Thyroid gland (tissue), 4 donors: Measurements from ENCODE around the gene FAM114A1. TPM values are rescaled to one million over a fixed set of nuclear protein-coding genes. Genes with fewer than 3 reads are reported as not detected.

Experiments used
- DNase-seq, 2 donors: peaks; one replicate each; pipeline ENCODE4 v3.0.0-alpha.2; 2019
- H3K27ac ChIP-seq, 3 donors: fragments of 200-600 bp; sonication (generic); 1 replicate in 2 of 3; 2 replicates in 1 of 3; pipeline ENCODE4 v1.5.1; 2016 to 2019; ENCODE audit warnings: mild to moderate bottlenecking in 1 of 3, moderate library complexity in 1 of 3
- H3K27me3 ChIP-seq: fragments of 200-600 bp; sonication (generic); one replicate; pipeline ENCODE4 v1.5.1; 2019
- H3K36me3 ChIP-seq, 2 donors: fragments of 200-600 bp; sonication (generic); one replicate each; pipeline ENCODE4 v1.5.1; 2016 to 2019
- H3K4me1 ChIP-seq, 2 donors: fragments of 200-600 bp; sonication (generic); one replicate each; pipeline ENCODE4 v1.5.1; 2017 to 2019
- H3K4me3 ChIP-seq, 3 donors: fragments of 200-600 bp; sonication (generic); replicated peaks in 1 of 3; 1 replicate in 2 of 3; 2 replicates in 1 of 3; pipeline ENCODE4 v1.5.1; 2016; ENCODE audit warnings: mild to moderate bottlenecking in 1 of 3
- H3K9me3 ChIP-seq: fragments of 200-600 bp; sonication (generic); one replicate; pipeline ENCODE4 v1.5.1; 2017
- POLR2A ChIP-seq, 2 donors: fragments of 450-650 bp; IDR thresholded peaks; one replicate each; pipeline ENCODE4 v1.6.1; 2017; ENCODE audit warnings: antibody characterized with exemption in 2 of 2, mild to moderate bottlenecking in 2 of 2, moderate library complexity in 1 of 2
- WGBS, 2 donors: methylation state at CpG; one replicate each; pipeline ENCODE4 v1.1.5; 2017; 5-methylcytosine and 5-hydroxymethylcytosine counted together
- intact Hi-C: fragments of 100-400 bp; cut with DNase I; formaldehyde crosslinking; loops from one replicate; pipeline ENCODE4 v1.15.1; 2023
- total RNA-seq, 4 donors: library from RNA; depleted of rRNA; stranded (reverse); fragments of >200 nt; gene quantifications; one replicate each; pipeline ENCODE4 v1.2.3, GENCODE V29; 2016
- TF ChIP-seq, protein P1 (sequence below), 6 experiments: fragments of 200-600 bp in 3 of 6; fragments of 450-650 bp in 3 of 6; sonication (generic) in 3 of 6; IDR thresholded peaks; one replicate each; pipeline ENCODE4 v1.5.1; 2016 to 2019; ENCODE audit warnings: antibody characterized with exemption in 6 of 6, mild to moderate bottlenecking in 2 of 6, inconsistent platforms in 1 of 6, moderate library complexity in 1 of 6

FAM114A1 gene
- total RNA-seq, 4 donors from 2014 or later: 80.1 to 144 (median 110) TPM

DNA sequence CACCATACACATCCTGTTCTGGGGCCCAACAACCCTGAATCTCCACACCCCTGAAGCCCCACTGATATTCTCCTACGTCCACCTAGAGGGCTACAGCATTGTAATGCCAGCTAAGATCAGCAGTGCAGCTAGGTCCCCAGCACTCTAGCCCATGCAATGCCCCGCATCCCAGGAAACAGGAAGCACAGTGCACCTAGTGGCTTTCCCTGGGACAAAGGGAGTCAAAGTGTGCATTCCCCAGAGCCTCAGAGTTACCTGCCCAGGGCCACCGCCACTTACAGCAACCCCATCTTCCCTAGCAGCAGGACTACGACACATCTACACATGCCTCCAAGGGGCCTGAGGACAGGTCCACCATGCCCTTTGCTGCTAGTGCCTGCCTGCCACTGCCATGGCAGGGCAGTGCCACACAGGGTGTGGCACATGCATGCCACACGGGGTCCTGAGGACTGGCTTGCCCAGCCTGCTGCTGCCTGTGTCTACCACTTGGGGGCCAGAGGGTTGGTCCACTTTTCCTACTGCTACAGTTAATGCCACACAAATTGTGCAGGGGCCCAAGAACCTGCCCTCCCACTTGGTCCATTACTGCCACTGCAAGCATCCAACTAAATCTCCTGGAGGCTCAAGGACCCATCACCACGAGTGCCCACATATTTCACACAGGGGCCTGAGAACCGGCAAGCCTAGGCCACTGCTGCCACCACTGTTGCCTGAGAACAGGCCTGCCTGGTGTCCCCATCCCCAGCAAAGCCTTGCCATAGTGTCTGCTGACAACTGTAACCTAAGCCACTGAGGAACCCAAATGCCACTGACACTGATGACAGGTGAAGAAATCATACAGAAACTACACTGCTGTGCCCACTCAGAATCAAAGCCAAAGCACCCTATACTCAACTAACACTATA is 34.7 kb upstream of the FAM114A1 start:
- Histone ChIP-seq H3K27me3 (no peaks in the 10 kb centered on the region), H3K4me1 (peaks cover 14 to 15% of the 10 kb centered on the region in 2 donors), H3K36me3 (no peaks in the 10 kb centered on the region), H3K27ac (no peak overlapping the region), H3K9me3 (no peaks in the 10 kb centered on the region), H3K4me3 (no peak overlapping the region)
- 79 to 91% methylated on average over 5 to 7 of the region's 7 CpGs for WGBS, 2 donors
- DNase-seq: no peak
- intact Hi-C loops: no loop called here
- no peak for TF ChIP-seq POLR2A (IDR thresholded peaks at IDR 0.05)
- TF ChIP-seq, protein P1, sequence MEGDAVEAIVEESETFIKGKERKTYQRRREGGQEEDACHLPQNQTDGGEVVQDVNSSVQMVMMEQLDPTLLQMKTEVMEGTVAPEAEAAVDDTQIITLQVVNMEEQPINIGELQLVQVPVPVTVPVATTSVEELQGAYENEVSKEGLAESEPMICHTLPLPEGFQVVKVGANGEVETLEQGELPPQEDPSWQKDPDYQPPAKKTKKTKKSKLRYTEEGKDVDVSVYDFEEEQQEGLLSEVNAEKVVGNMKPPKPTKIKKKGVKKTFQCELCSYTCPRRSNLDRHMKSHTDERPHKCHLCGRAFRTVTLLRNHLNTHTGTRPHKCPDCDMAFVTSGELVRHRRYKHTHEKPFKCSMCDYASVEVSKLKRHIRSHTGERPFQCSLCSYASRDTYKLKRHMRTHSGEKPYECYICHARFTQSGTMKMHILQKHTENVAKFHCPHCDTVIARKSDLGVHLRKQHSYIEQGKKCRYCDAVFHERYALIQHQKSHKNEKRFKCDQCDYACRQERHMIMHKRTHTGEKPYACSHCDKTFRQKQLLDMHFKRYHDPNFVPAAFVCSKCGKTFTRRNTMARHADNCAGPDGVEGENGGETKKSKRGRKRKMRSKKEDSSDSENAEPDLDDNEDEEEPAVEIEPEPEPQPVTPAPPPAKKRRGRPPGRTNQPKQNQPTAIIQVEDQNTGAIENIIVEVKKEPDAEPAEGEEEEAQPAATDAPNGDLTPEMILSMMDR (IDR thresholded peaks at IDR 0.05): no peak

DNA sequence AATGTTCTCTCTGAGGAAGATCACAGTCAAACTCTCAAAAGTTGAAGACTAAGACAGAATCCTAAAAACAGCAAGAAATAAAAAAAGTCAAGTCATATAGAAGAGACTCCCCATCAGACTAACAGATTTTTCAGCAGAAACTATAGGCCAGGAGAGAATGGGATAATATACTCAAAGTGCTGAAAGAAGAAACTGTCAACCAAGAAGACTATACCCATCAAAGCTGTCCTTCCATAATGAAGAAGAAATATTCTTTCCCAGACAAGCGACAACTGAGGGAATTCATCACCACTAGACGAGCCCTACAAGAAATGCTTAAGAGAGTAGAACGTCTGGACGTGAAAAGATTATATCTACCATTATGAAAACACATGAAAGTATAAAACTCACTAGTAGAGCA is 33.0 kb upstream of the FAM114A1 start:
- intact Hi-C loops: no loop called here
- Histone ChIP-seq H3K36me3 (no peaks in the 10 kb centered on the region), H3K27ac (no peak overlapping the region), H3K9me3 (no peaks in the 10 kb centered on the region), H3K4me1 (peaks cover 9 to 11% of the 10 kb centered on the region in 2 donors), H3K4me3 (no peak overlapping the region), H3K27me3 (no peaks in the 10 kb centered on the region)
- no peak for TF ChIP-seq POLR2A (IDR thresholded peaks at IDR 0.05)
- TF ChIP-seq, protein P1 (IDR thresholded peaks at IDR 0.05): no peak
- DNase-seq: no peak
- 93% methylated on average over 4 of the region's 4 CpGs for WGBS, 2 donors

DNA sequence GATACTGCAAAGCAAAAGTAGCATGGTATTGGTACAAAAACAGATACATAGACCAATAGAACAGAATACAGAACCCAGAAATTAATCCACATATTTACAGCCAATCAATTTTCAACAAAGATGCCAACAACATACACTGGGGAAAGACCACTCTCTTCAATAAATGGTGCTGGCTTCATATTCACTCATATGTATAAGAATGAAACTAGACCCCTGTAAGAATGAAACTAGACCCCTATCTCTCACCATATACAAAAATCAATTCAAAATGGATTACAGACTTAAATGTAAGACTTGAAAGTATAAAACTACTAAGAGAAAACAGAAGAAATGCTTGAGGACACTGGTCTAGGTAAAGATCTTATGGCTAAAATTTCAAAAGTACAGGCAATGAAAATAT is 30.3 kb upstream of the FAM114A1 start:
- intact Hi-C loops: no loop called here
- no peak for DNase-seq
- Histone ChIP-seq H3K4me3 (no peak overlapping the region), H3K27me3 (no peaks in the 10 kb centered on the region), H3K27ac (no peak overlapping the region), H3K9me3 (no peaks in the 10 kb centered on the region), H3K36me3 (no peaks in the 10 kb centered on the region), H3K4me1 (peaks cover 0 to 9% of the 10 kb centered on the region in 2 donors)
- no peak for TF ChIP-seq POLR2A (IDR thresholded peaks at IDR 0.05)
- TF ChIP-seq, protein P1 (IDR thresholded peaks at IDR 0.05): no peak

DNA sequence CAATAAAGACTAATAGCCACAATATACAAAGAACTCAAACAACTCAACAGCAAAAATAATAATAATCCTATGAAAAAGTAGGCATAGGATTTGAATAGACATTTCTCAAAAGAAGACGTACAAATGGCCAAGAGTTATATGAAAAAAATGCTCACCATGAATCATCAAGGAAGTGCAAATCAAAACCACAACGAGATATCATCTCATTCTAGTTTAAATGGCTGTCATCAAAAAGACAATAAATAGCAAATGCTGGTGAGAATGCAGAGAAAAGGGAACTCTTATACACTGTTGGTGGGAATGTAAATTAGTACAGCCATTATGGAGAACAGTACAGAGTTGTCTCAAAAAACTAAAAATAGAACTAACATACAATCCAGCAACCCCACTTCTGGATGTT is 29.8 kb upstream of the FAM114A1 start:
- intact Hi-C loops: no loop called here
- Histone ChIP-seq H3K4me3 (no peak overlapping the region), H3K27ac (no peak overlapping the region), H3K4me1 (peaks cover 0 to 9% of the 10 kb centered on the region in 2 donors), H3K36me3 (no peaks in the 10 kb centered on the region), H3K9me3 (no peaks in the 10 kb centered on the region), H3K27me3 (no peaks in the 10 kb centered on the region)
- 73 to 75% methylated on average over 2 of the region's 2 CpGs for WGBS, 2 donors
- no peak for TF ChIP-seq POLR2A (IDR thresholded peaks at IDR 0.05)
- TF ChIP-seq, protein P1 (IDR thresholded peaks at IDR 0.05): no peak
- DNase-seq: no peak

DNA sequence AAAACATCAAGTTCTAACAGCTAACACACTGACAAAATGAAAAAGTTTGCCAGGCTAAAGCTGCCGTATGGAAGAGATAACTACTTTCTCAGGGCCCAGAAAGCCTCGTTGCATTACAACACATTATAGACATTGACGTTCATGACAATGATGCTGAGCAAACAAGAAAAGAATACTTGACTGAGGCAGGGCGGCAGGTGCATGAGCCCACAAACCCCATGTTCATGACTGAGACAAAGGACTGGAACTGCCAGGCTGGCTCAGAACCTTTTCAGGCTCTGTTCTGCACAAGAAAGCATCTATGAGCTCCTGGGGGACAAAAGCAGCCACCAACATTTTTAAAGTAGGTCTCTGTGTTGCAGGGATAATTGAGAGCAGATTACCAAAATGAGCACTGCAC is 24.6 kb upstream of the FAM114A1 start:
- intact Hi-C loops: no loop called here
- H3K9me3 ChIP-seq: no peaks in the 10 kb centered on the region
- no peak for DNase-seq
- no peaks in the 10 kb centered on the region for H3K36me3 ChIP-seq
- no peaks in the 10 kb centered on the region for H3K27me3 ChIP-seq
- H3K27ac ChIP-seq: no peak overlapping the region
- H3K4me1 ChIP-seq: peaks cover 0 to 9% of the 10 kb centered on the region in 2 donors
- WGBS, 2 donors: 79 to 89% methylated on average over 4 of the region's 4 CpGs
- no peak overlapping the region for H3K4me3 ChIP-seq
- TF ChIP-seq POLR2A (IDR thresholded peaks at IDR 0.05): no peak
- TF ChIP-seq, protein P1 (IDR thresholded peaks at IDR 0.05): no peak
